ENCODE results near the gene FLAD1.

FLAD1 gene

GRCh38 chr1:155003766-155004351 is 20.7 kb downstream of the FLAD1 start (continued):
- TF ChIP-seq RBAK (tag by site-specific recombination; IDR thresholded peaks at IDR 0.05) (no peak), ZNF776 (tag by site-specific recombination; IDR thresholded peaks at IDR 0.05; ENCODE audit: borderline replicate concordance) (no peak), ZNF473 (tag by site-specific recombination; IDR thresholded peaks at IDR 0.05) (no peak), ZNF132 (tag by site-specific recombination; IDR thresholded peaks at IDR 0.05; ENCODE audit: borderline replicate concordance) (no peak), ZNF404 (tag by site-specific recombination; IDR thresholded peaks at IDR 0.05) (no peak), ZNF677 (tag by site-specific recombination; IDR thresholded peaks at IDR 0.05) (no peak), ZNF274 (IDR thresholded peaks at IDR 0.05; ENCODE audit: low read length) (no peak), ZNF274 (tag by site-specific recombination; IDR thresholded peaks at IDR 0.05; ENCODE audit: borderline replicate concordance) (no peak), ZNF292 (tag by site-specific recombination; IDR thresholded peaks at IDR 0.05; ENCODE audit: borderline replicate concordance, low read depth) (no peak), ZSCAN18 (tag by site-specific recombination; IDR thresholded peaks at IDR 0.05) (no peak), ZNF112 (tag by site-specific recombination; IDR thresholded peaks at IDR 0.05) (no peak), ZNF664 (tag by site-specific recombination; IDR thresholded peaks at IDR 0.05) (no peak), ZNF521 (tag by site-specific recombination; IDR thresholded peaks at IDR 0.05) (no peak), ZNF768 (tag by site-specific recombination; IDR thresholded peaks at IDR 0.05) (no peak), ZNF488 (tag by site-specific recombination; IDR thresholded peaks at IDR 0.05) (no peak), OVOL3 (tag by site-specific recombination; IDR thresholded peaks at IDR 0.05) (no peak), ZNF302 (tag by site-specific recombination; IDR thresholded peaks at IDR 0.05; ENCODE audit: low read depth) (no peak), KLF7 (tag by site-specific recombination; IDR thresholded peaks at IDR 0.05; ENCODE audit: borderline replicate concordance) (no peak), ZNF366 (tag by site-specific recombination; conservative IDR thresholded peaks at IDR 0.05) (no peak), ZNF391 (tag by site-specific recombination; IDR thresholded peaks at IDR 0.05; ENCODE audit: borderline replicate concordance, low read depth) (0 out of 2 replicates have a peak, but pooled peaks have one; percentile 10), ZNF654 (tag by site-specific recombination; IDR thresholded peaks at IDR 0.05; ENCODE audit: low read depth) (no peak), ZFP3 (tag by site-specific recombination; IDR thresholded peaks at IDR 0.05; ENCODE audit: low read depth) (no peak), ZIC2 (tag by site-specific recombination; IDR thresholded peaks at IDR 0.05) (peak; percentile 86), ZSCAN16 (tag by site-specific recombination; IDR thresholded peaks at IDR 0.05) (no peak), ZNF629 (tag by site-specific recombination; IDR thresholded peaks at IDR 0.05) (peak; percentile 23; the same call in 1 of the 2 replicates), ZNF16 (tag by site-specific recombination; IDR thresholded peaks at IDR 0.05; ENCODE audit: low read depth) (no peak), ZSCAN30 (tag by site-specific recombination; IDR thresholded peaks at IDR 0.05) (no peak), GLIS2 (tag by site-specific recombination; IDR thresholded peaks at IDR 0.05) (peak; percentile 88)
- TF ChIP-seq, protein P1, sequence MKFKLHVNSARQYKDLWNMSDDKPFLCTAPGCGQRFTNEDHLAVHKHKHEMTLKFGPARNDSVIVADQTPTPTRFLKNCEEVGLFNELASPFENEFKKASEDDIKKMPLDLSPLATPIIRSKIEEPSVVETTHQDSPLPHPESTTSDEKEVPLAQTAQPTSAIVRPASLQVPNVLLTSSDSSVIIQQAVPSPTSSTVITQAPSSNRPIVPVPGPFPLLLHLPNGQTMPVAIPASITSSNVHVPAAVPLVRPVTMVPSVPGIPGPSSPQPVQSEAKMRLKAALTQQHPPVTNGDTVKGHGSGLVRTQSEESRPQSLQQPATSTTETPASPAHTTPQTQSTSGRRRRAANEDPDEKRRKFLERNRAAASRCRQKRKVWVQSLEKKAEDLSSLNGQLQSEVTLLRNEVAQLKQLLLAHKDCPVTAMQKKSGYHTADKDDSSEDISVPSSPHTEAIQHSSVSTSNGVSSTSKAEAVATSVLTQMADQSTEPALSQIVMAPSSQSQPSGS (tag by site-specific recombination; IDR thresholded peaks at IDR 0.05; ENCODE audit: low read depth): no peak

Measured in HEK293 (cell line).